ENCODE data around the gene STOML3.

DNA sequence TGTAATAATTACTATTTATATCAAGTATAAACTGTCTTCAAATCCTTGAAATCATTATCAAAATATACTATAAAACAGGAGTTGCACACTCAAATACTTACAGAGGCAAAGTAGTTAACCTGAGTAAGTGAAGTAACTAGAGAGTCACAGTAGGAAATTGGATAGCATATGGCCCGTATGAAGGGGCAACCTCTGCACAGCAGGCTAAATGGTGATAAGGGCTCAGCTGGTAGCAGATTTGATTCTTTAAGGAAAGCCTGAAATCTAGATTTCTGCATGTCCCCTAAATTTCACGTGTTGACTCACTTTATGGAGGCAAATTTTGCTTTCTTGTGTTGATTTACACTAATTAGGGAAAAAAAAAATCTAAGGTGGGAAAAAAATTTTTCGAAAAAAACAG, 46.4 kb downstream of the STOML3 start:
- TF ChIP-seq, protein P1, sequence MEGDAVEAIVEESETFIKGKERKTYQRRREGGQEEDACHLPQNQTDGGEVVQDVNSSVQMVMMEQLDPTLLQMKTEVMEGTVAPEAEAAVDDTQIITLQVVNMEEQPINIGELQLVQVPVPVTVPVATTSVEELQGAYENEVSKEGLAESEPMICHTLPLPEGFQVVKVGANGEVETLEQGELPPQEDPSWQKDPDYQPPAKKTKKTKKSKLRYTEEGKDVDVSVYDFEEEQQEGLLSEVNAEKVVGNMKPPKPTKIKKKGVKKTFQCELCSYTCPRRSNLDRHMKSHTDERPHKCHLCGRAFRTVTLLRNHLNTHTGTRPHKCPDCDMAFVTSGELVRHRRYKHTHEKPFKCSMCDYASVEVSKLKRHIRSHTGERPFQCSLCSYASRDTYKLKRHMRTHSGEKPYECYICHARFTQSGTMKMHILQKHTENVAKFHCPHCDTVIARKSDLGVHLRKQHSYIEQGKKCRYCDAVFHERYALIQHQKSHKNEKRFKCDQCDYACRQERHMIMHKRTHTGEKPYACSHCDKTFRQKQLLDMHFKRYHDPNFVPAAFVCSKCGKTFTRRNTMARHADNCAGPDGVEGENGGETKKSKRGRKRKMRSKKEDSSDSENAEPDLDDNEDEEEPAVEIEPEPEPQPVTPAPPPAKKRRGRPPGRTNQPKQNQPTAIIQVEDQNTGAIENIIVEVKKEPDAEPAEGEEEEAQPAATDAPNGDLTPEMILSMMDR (IDR thresholded peaks at IDR 0.05): no peak
- TF ChIP-seq POLR2AphosphoS5 (IDR thresholded peaks at IDR 0.05): no peak
